Activated CD8-positive, alpha-beta memory T cell treated with anti-CD3 and anti-CD28 coated beads for 36 hours (primary cell): ENCODE measurements around the gene GATA1. TPM values are rescaled to one million over a fixed set of nuclear protein-coding genes. Genes with fewer than 3 reads are reported as not detected.

ENCODE experiments used
- CTCF ChIA-PET: fragments of 350-600 bp; sonication (Branson Sonifier 250); formaldehyde crosslinking; loops from one replicate; lab custom pipeline; 2021; ENCODE audit warnings: antibody characterized with exemption; lab: Charles Lee
- POLR2A ChIA-PET: fragments of 350-600 bp; sonication (Branson Sonifier 250); formaldehyde crosslinking; loops from one replicate; lab custom pipeline; 2021; ENCODE audit warnings: antibody characterized with exemption; lab: Charles Lee
- total RNA-seq, 2 experiments: library from RNA; stranded (reverse); gene quantifications; one replicate each; pipeline ENCODE4 v1.2.3, GENCODE V29; 2021

GATA1 gene
- total RNA-seq: not detected

DNA sequence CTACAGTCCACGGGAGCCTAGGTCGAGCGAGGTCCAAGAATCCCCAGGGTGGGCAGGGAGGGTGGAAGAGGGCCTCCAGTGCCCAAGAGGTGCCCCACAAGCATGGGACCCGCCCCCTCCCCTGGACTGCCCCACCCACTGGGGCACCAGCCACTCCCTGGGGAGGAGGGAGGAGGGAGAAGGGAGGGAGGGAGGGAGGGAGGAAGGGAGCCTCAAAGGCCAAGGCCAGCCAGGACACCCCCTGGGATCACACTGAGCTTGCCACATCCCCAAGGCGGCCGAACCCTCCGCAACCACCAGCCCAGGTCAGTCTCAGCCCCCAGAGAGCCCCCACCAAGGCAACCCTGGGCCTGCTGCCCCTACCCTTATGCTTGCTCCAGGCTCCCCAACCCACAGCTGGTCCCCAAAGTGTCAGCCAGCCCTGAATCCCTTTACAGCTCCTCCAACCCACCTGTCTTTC lies at the start of gene GATA1:
Gene GATA1, plus strand, starts transcription at position 250 of the 460 bp plus-strand sequence. CDS start 4,520 bp downstream, outside the sequence.
- ChIA-PET CTCF (no interaction called here), POLR2A (no interaction called here)

DNA sequence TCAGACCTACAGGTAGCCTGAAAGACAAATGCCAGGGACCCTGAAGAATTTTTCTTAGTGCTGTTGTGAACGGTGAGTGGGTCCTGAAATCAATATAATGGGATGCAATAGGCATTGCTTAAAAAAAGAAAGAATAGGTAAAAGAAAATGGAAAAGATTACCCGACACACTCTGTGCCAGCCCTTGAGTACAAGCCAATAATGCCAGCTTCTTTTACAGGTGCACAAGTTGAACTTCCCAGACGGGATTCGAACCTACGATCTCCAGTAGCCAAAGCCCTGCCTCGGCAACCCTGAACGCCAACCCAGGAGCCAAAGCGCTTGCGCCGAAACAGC lies 49.5 kb upstream of the GATA1 start:
- ChIA-PET CTCF (interaction anchor here (1.1 kb wide), 1 partner anchor 24 kb away, joined by 3 read pairs; no protein-coding TSS in a partner anchor), POLR2A (interaction anchor here (0.6 to 2.4 kb wide), 6 partner anchors 23 to 197 kb away, joined by 3 to 6 read pairs (median 4); partner anchors contain the start of genes HDAC6, SUV39H1 and WAS)

DNA sequence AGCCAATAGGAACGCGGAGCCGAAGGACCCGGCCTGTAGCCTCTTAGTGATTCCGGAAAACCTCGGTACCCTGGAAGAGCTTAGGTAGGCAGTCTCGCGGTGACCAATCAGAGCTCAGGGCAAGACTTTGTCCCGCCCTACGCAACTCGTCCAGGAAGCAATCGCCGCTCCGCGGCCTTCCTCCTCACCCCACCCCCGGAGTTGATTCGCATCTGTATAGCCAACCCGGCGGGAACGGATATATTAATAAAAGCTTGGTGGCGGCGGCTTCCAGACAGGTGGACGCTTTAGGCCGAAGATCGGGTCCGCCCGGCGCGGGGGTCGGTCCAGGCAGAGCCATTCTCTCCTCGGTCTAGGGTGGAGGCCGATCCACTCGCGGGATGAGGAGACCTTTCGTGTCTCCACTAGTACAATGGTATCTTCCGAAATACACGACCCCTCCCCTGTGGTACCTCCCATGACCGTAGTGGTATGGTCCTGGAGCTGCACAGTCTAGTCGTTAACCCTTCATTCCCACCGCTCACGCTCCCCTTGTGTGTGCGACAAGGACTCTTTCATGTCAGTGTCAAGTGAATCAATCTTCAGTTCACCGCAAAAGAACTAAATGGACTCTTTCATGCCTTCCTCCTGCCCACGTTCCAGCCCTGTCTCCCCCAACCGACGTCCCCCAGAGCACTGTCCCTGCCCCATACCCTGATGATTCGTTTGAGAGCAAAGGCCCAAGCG lies 49.0 kb upstream of the GATA1 start:
- ChIA-PET POLR2A (interaction anchor here (0.6 to 2.4 kb wide), 6 partner anchors 23 to 196 kb away, joined by 3 to 6 read pairs (median 4); partner anchors contain the start of genes HDAC6, SUV39H1 and WAS), CTCF (no interaction called here)

DNA sequence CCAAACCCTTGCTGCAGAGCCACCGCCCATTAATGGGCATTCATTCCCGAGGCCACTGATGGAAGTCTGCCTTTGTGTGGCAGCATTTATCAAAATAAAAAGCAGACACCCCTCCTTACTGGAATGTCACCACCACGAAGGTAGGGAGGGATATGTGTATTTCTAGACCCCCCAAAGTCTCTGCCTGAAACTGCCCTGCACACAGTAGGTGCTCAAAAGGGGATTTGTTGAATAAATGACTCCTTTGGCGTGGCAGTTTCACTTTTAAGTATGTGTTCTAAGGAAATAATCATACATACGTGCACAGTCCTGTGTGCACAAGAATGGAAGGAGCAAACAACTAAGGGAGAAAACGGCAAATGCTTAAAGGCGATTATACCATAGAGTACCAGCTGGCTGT lies 48.5 kb upstream of the GATA1 start:
- POLR2A ChIA-PET: interaction anchor here (1.1 to 2.4 kb wide), 4 partner anchors 24 to 64 kb away, joined by 3 to 6 read pairs (median 4); partner anchors contain the start of genes HDAC6 and WAS
- CTCF ChIA-PET: no interaction called here

DNA sequence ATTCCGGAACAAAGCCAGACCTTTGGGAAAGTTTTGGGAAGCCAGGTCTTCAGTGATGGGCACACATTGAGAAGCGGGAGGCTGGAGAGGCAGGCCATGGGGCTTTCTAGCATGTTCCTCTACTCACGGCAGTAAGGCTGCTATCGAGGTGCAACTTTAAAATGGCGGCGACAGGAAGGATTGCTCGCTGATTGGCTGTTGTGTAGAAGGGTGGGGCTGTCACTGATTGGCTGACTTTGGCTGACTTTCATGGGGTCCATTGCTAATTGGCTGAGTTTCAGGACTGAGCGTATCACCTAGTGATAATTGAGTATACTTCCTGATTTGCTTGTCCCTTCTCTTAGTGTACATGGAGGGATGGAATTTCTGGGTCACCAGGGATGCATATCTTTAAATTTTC lies 44.6 kb upstream of the GATA1 start:
- ChIA-PET POLR2A (interaction anchor here (0.6 kb wide), 1 partner anchor 214 kb away, joined by 3 read pairs; no protein-coding TSS in a partner anchor), CTCF (no interaction called here)

DNA sequence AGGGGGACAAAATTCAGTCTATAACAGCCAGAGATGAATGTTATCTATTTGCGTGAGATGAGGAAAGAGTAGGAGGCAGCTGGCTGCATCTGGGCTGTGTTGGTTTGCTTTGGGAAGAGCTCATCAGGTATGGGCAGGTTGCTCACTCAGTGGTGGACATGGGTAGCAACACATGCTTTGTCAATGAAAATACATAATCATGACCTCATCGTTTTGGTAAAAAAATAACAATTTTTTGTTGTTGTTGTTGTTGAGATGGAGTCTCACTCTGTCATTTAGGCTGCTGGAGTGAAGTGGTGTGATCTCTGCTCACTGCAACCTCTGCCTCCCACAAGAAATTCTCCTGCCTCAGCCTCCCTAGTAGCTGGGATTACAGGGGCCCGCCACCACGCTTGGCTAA lies 41.2 kb upstream of the GATA1 start:
- CTCF ChIA-PET: no interaction called here
- POLR2A ChIA-PET: no interaction called here

DNA sequence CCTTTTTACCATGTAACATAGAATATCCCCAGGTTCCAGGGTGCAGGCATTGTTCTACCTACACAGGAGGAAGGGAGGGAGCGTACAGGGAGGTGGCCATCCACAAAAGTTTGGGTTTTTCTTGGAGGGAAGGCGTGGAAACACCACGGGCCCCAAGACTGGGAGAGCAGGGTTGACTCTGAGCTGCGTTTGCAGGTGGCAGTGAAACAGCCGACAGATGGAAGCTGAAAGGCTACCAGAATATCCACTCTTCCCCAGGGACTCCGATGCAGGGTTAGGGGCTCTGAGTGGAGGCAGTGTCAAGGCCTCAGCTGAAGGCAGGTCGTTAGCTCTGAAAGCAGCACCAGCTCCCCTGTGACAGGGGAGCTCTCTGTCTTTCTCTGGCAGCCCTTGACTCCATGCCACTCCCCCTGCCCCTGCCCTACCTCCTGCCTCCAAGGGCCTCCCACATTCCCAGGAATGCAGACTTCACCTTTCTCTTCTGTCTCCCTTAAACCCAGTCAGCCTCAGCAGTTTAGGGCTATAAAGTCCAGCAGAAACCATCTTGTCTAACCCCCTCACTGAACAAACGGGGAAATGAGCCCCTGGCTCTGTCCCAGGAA lies 38.9 kb upstream of the GATA1 start:
- CTCF ChIA-PET: no interaction called here
- POLR2A ChIA-PET: no interaction called here

DNA sequence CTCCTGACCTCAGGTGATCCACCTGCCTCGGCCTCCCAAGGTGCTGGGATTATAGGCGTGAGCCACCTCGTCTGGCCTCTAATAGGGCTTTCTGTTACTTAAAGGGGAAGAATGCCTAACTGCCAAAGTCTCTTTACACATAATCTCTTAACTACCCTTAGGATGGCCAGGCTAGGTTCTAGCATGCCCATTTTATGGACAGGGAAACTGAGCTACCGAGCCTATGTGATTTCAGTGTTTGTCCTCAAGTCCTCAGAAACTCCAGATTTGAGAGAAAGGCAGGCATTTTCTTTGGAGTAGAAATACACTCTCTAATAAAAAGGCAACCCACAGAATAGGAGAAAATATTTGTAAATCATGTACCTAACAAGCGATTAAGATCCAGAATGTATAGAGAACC lies 37.2 kb upstream of the GATA1 start:
- ChIA-PET POLR2A (no interaction called here), CTCF (no interaction called here)

DNA sequence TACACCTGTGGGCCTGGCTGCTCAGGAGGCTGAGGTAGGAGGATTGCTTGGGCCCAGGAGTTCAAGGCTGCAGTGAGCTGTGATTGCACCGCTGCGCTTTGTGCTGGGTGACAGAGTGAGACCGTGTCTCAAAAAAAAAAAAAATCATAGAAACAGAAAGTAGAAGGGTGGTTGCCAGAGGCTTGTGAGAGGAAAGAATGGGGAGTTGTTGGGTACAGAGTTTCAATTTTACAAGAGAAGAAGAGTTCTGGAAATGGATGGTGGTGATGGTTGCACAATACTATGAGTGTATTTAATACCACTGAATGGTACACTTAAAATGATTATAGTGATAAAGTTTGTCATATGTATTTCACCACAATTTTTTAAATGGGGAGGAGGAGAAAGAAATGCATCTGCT lies 35.0 kb upstream of the GATA1 start:
- ChIA-PET CTCF (no interaction called here), POLR2A (no interaction called here)

DNA sequence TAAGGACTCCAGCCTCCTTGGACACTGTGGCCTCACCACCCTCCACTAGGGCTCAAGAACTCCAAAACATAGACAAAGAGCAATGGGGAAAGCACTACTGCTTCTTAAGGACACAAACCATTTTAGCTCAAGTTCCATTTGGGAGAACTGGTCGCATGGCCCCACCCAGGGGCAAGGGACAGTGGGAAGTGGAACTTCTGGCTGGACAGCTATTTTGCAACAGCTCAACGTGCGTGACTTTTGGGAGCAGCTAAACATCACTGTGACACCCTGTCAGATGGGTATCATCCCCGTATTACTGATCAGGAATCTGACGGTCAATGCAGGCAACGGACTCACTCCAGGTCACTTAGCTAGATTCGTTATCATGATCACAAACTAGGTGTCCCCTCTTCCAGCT lies 33.9 kb upstream of the GATA1 start:
- ChIA-PET POLR2A (no interaction called here), CTCF (no interaction called here)

DNA sequence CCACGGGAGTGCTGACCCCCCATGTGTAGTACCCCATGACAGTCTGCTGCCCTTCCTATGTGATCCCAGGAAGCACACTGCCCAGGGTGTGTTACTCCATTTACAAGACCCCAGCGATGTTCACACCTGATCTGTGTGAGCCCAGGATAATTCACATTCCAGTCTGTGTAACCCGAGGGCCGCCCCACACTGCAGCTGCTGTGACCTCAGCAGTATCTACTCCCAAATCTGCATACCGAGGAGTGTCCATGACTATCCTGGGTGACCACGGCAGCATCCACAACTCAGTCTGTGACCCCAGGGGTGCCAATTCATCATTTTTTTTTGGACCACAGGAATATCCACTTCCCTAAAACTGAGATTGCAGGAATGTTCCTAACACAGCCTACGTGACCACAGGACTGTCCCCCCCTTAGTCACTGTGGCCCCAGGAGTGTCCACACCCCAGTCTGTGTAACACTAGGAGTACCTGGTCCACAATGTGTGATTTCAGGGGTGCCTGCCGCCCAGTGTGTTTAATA lies 32.6 kb upstream of the GATA1 start:
- ChIA-PET CTCF (no interaction called here), POLR2A (no interaction called here)

DNA sequence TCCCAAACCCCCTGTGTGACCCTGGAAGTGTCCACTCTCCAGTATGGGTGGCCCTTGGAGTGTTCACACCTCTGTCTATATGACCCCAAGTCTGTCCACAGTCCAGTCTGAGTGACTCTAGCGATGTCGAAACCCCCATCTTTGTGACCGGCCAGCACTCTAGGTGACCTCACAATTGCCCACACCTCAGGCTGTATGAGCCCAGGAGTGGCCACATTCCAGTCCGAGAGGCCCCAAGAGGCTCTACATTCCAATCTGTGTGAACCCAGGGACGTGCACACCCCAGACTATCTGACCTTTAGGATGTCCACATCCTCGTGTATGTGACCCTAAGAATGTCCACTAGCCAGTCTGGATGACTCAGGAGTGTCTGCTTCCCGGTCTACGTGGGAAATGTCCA lies 32.2 kb upstream of the GATA1 start:
- POLR2A ChIA-PET: no interaction called here
- CTCF ChIA-PET: no interaction called here

DNA sequence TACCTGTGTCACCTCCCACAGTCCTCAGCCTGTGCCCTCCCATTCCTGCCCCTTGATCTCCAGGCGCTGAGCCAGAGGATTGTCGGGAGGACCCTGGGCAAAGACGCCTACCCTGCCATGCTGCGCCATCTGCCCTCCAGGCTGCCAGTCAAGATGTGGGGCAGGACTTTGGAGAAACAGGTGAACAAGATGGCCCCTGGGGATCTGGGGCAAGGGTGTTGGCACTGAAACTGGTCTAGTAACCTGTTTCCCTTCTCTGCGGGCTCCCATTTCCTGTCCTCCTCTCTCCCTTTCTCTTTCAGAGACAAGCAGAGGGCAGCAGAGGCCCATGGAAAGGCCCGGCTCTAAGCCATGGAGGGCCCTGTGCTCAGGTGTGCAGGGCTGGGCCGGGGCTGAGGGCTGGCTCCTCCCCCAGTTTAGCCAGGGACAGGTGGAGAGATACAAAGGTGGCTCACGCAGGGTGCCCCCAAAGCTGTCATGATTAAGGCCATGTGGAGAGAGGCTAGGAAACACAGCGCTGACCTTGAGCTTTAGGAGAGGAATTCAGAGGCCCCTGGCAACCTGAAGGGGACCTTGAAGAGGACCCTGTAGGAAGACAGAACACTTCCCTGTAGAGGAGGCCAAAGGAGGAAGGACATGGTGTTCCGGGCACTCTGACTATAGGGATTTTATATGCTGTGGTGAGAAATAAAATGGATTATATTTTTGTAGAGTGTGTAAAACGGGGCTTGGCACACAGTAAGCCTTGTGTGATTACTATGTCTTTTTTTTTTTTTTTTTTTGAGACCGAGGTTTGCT lies 24.5 kb upstream of the GATA1 start, which contains the start of gene GLOD5:
Gene GLOD5, plus strand, starts transcription at position 74 of the 798 bp plus-strand sequence. Its CDS starts 44 bp downstream, at position 118.
- ChIA-PET CTCF (no interaction called here), POLR2A (no interaction called here)

DNA sequence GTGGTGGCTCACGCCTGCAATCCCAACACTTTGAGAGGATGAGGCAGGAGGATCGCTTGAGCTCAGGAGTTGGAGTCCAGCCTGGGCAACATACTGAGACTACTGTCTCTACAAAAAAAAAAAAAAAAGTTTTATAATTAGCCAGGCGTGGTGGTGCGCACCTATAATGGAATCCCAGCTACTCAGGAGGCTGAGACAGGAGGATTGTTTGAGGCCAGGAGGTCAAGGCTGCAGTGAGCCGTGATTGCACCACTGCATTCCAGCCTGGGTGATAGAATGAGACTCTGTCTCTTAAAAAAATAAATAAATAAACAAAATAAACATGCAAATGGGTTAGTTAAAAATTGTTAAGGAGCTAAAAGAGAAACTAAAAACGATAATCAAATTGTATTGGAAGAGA lies 17.2 kb upstream of the GATA1 start:
- POLR2A ChIA-PET: no interaction called here
- CTCF ChIA-PET: no interaction called here

DNA sequence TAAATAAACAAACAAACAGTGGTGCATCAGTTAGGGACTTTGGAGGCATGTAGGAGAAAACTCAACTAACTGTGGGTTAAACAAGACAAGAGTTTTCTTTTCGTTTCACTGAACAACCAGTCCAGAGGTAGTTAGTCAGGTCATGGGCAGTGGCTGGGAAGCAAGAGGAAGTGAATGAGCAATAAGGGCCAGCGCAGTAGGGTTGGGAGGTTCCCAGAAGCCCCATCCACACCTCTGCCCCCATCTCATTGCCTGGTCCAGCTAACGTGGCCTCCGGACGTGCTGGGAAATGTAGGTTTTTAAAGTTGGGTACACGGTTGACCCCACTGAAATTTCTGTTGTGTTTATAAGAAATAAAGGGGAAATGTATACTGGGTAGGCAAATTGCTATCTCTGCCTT lies 16.1 kb upstream of the GATA1 start:
- ChIA-PET CTCF (no interaction called here), POLR2A (no interaction called here)

DNA sequence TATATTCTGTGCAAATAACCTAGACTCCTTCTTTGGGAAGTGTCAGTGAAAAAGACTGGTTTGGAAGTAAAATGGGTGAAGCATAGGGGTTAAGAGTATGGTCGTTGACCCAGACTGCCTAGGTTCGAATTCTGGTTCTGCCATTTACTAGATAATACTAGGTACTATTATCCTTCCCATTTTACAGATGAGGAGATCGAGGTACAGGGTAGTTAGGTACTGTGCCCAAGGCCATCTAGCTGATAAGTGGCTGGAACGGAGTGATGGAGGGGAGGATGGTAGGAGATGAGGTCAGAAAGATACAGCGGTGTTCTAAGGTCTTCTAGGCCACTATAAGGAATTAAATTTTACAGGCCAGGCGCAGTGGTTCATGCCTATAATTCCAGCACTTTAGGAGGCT lies 13.8 kb upstream of the GATA1 start:
- ChIA-PET POLR2A (no interaction called here), CTCF (no interaction called here)

DNA sequence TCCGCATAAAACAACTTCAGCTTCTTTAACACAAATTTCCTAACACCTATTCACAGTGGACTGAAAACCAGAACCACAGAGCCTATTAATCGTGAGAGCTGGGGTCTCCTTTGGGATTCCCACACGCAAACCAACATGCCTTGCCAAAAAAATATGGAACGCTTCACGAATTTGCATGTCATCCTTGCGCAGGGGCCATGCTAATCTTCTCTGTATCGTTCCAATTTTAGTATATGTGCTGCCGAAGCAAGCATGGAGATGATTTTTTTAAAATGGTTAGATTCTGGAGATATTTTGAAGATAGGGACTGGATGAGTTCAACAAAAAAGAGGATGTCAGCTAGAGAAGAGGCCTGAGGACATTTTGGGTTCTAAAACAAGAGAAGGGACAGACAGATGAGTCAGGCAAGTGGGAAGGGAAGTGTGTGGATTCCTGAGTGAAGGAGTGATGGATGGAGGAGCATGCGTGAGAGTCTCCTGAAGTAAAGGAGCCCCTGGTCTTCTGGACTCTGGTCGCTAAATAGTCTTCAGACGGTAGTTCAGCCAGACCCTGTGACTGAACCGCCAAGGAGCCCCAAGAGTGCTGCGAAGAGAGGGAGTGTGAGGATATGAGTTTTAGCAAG lies 9.5 kb upstream of the GATA1 start:
- ChIA-PET CTCF (no interaction called here), POLR2A (no interaction called here)

DNA sequence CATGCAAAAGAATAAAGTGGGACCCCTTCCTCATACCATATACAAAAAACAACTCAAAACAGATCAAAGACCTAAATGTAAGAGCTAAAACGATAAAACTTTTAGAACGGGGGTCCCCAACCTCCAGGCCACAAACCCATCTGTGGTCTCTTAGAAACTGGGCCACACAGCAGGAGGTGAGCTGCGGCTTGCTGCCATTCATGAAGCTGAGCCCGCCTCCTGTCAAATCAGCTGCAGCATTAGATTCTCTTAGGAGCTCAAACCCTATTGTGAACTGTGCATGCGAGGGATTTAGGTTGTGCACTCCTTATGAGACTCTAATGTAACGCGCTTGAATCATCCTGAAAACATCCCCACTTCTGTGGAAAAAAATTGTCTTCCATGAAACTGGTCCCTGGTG lies 7.0 kb upstream of the GATA1 start:
- CTCF ChIA-PET: no interaction called here
- POLR2A ChIA-PET: no interaction called here

DNA sequence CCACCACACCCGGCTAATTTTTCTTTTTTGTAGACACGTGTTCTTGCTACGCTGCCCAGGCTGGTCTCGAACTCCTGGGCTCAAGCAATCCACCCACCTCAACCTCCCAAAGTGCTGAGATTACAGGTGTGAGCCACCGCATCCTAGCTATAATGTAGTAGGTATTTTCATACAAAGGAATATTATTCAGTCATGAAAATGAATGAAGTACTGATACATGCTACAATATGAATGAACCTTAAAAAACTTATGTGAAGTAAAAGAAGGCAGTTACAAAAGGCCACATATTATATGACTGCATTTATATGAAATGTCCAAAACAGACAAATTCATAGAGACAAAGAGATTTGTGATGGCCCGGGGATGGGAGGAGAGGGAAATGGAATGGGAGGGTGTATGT lies 4.7 kb upstream of the GATA1 start:
- ChIA-PET CTCF (no interaction called here), POLR2A (no interaction called here)
